ENCODE data around the gene CHCHD6.

The CHCHD6 gene

GRCh38 chr3:126937533-126937932 is 233.5 kb downstream of the CHCHD6 start:
- no peak for DNase-seq (ENCODE audit: low read depth in 3 of 3, low spot score in 1 of 3)

- DNase-seq (ENCODE audit: low read depth in 3 of 3, low spot score in 1 of 3), result no peak
Observed at GRCh38 chr3:126937973-126938372, 233.9 kb downstream of the CHCHD6 start.

GRCh38 chr3:126938520-126939337 is 234.7 kb downstream of the CHCHD6 start:
- DNase-seq (ENCODE audit: low read depth in 3 of 3, low spot score in 1 of 3), result no peak

GRCh38 chr3:126939338-126939718 is 235.3 kb downstream of the CHCHD6 start:
- DNase-seq (ENCODE audit: low read depth in 3 of 3, low spot score in 1 of 3), result no peak

- DNase-seq (ENCODE audit: low read depth in 3 of 3, low spot score in 1 of 3), result no peak
Observed at GRCh38 chr3:126939733-126940132, 235.7 kb downstream of the CHCHD6 start.

- no peak for DNase-seq (ENCODE audit: low read depth in 3 of 3, low spot score in 1 of 3)
Observed at GRCh38 chr3:126941721-126942270, 237.8 kb downstream of the CHCHD6 start.

GRCh38 chr3:126944089-126944965 is 240.3 kb downstream of the CHCHD6 start:
- DNase-seq (ENCODE audit: low read depth in 3 of 3, low spot score in 1 of 3), result no peak

GRCh38 chr3:126945171-126945721 is 241.2 kb downstream of the CHCHD6 start:
- DNase-seq (ENCODE audit: low read depth in 3 of 3, low spot score in 1 of 3), result no peak

- DNase-seq (ENCODE audit: low read depth in 3 of 3, low spot score in 1 of 3), result no peak
Observed at GRCh38 chr3:126945891-126946290, 241.9 kb downstream of the CHCHD6 start.

GRCh38 chr3:126946405-126946804 is 242.4 kb downstream of the CHCHD6 start:
- no peak for DNase-seq (ENCODE audit: low read depth in 3 of 3, low spot score in 1 of 3)

- no peak for DNase-seq (ENCODE audit: low read depth in 3 of 3, low spot score in 1 of 3)
Observed at GRCh38 chr3:126947429-126947828, 243.4 kb downstream of the CHCHD6 start.

GRCh38 chr3:126948980-126949535 is 245.0 kb downstream of the CHCHD6 start:
- no peak for DNase-seq (ENCODE audit: low read depth in 3 of 3, low spot score in 1 of 3)

GRCh38 chr3:126951561-126951960 is 247.5 kb downstream of the CHCHD6 start:
- DNase-seq (ENCODE audit: low read depth in 3 of 3, low spot score in 1 of 3), result no peak

- DNase-seq (ENCODE audit: low read depth in 3 of 3, low spot score in 1 of 3), result no peak
Observed at GRCh38 chr3:126952261-126952982, 248.4 kb downstream of the CHCHD6 start.

GRCh38 chr3:126952983-126953660 is 249.1 kb downstream of the CHCHD6 start:
- no peak for DNase-seq (ENCODE audit: low read depth in 3 of 3, low spot score in 1 of 3)

GRCh38 chr3:126954141-126954842 is 250.3 kb downstream of the CHCHD6 start:
- no peak for DNase-seq (ENCODE audit: low read depth in 3 of 3, low spot score in 1 of 3)

GRCh38 chr3:126955004-126955790 is 251.2 kb downstream of the CHCHD6 start:
- no peak for DNase-seq (ENCODE audit: low read depth in 3 of 3, low spot score in 1 of 3)

GRCh38 chr3:126956361-126956760 is 252.3 kb downstream of the CHCHD6 start:
- DNase-seq (ENCODE audit: low read depth in 3 of 3, low spot score in 1 of 3), result no peak

Data from stimulated activated CD4-positive, alpha-beta T cell treated with anti-CD3 and anti-CD28 coated beads, TNF-alpha, amount 100 ng/mL, for 1 hour (primary cell).